ENCODE measurements around the gene MEP1B.
"Not testable (repeated sequence)": the region's sequence is repeated elsewhere in the genome, so short reads cannot be mapped to it uniquely, and the experiment has no call there.

Gene MEP1B

GRCh38 chr18:32189790-32190189 lies at the start of gene MEP1B:
TSS of gene MEP1B (plus strand) at chr18:32190039. CDS start at chr18:32190071, 32 bp downstream.
- DNase-seq, result no peak

- no peak for DNase-seq
Measured at GRCh38 chr18:32148185-32148870, 41.5 kb upstream of the MEP1B start.

- DNase-seq, result no peak
Measured at GRCh38 chr18:32152705-32153448, 37.0 kb upstream of the MEP1B start.

- no peak for DNase-seq
Measured at GRCh38 chr18:32156855-32157254, 33.0 kb upstream of the MEP1B start.

GRCh38 chr18:32157580-32157979 lies 32.3 kb upstream of the MEP1B start:
- DNase-seq, result no peak

GRCh38 chr18:32158108-32158624 lies 31.7 kb upstream of the MEP1B start:
- DNase-seq, result peak; percentile 99

- DNase-seq, result not testable (repeated sequence)
Measured at GRCh38 chr18:32158631-32159030, 31.2 kb upstream of the MEP1B start.

- no peak for DNase-seq
Measured at GRCh38 chr18:32160547-32160946, 29.3 kb upstream of the MEP1B start.

- DNase-seq, result no peak
Measured at GRCh38 chr18:32167980-32168730, 21.7 kb upstream of the MEP1B start.

GRCh38 chr18:32173654-32174053 lies 16.2 kb upstream of the MEP1B start:
- no peak for DNase-seq

GRCh38 chr18:32174719-32175118 lies 15.1 kb upstream of the MEP1B start:
- no peak for DNase-seq

GRCh38 chr18:32175265-32175664 lies 14.6 kb upstream of the MEP1B start:
- DNase-seq, result no peak

GRCh38 chr18:32176745-32177144 lies 13.1 kb upstream of the MEP1B start:
- DNase-seq, result not testable (repeated sequence)

- DNase-seq, result peak; percentile 96
Measured at GRCh38 chr18:32177530-32177929, 12.3 kb upstream of the MEP1B start.

GRCh38 chr18:32183503-32183902 lies 6.3 kb upstream of the MEP1B start:
- no peak for DNase-seq

- DNase-seq, result no peak
Measured at GRCh38 chr18:32190209-32190608, 370 bp downstream of the MEP1B start.

- no peak for DNase-seq
Measured at GRCh38 chr18:32195881-32196815, 6.3 kb downstream of the MEP1B start.

- peak; percentile 98 for DNase-seq
Measured at GRCh38 chr18:32200766-32201165, 10.9 kb downstream of the MEP1B start.

GRCh38 chr18:32201948-32202672 lies 12.3 kb downstream of the MEP1B start:
- DNase-seq, result no peak

- no peak for DNase-seq
Measured at GRCh38 chr18:32208023-32208422, 18.2 kb downstream of the MEP1B start.

GRCh38 chr18:32208577-32208976 lies 18.7 kb downstream of the MEP1B start:
- DNase-seq, result no peak
